SH-SY5Y (cell line): ENCODE measurements around the gene VAPB.

Experiments
- GATA2 ChIP-seq: IDR thresholded peaks from 2 replicates; pipeline ENCODE4 v1.6.1; 2011; ENCODE audit warnings: mild to moderate bottlenecking, low read depth, low read length
- GATA3 ChIP-seq: IDR thresholded peaks from 2 replicates; pipeline ENCODE4 v1.6.1; 2011; ENCODE audit warnings: low read depth, mild to moderate bottlenecking, low read length, moderate library complexity

- no peak for TF ChIP-seq GATA2
- TF ChIP-seq GATA3 = no peak
These were observed 77.2 kb downstream of the VAPB start for GRCh38 chr20:58466095-58466708.
